HG02610 (cell line): ENCODE measurements around the gene TNFSF13.

Source experiments
- ATAC-seq: cut with Tn5 transposase; IDR thresholded peaks from one replicate; pipeline ENCODE4 v1.9.1; 2021; ENCODE audit warnings: mild to moderate bottlenecking, moderate library complexity; ENCODE audit not compliant: unreplicated experiment

TNFSF13 gene

GRCh38 chr17:7574176-7574953, 15.8 kb downstream of the TNFSF13 start:
- ATAC-seq = no peak

GRCh38 chr17:7575481-7575883, 16.9 kb downstream of the TNFSF13 start:
- no peak for ATAC-seq

GRCh38 chr17:7575959-7576358, 17.4 kb downstream of the TNFSF13 start:
- ATAC-seq = no peak

- no peak for ATAC-seq
These were observed 17.9 kb downstream of the TNFSF13 start for GRCh38 chr17:7576432-7576937.

- no peak for ATAC-seq
These were observed 19.0 kb downstream of the TNFSF13 start for GRCh38 chr17:7577327-7578199.

GRCh38 chr17:7579001-7579833, 20.7 kb downstream of the TNFSF13 start, which contains the start of gene CD68:
CD68 (plus strand) TSS chr17:7579638; CDS start chr17:7579678, 40 bp downstream.
- peak; percentile 37 for ATAC-seq

GRCh38 chr17:7579834-7580603, 21.5 kb downstream of the TNFSF13 start:
- no peak for ATAC-seq

GRCh38 chr17:7580604-7581575, 22.3 kb downstream of the TNFSF13 start:
- no peak for ATAC-seq

- ATAC-seq = no peak
These were observed 24.1 kb downstream of the TNFSF13 start for GRCh38 chr17:7582396-7583252.

- ATAC-seq = peak; percentile 58
These were observed 24.9 kb downstream of the TNFSF13 start, which contains the start of gene MPDU1 for GRCh38 chr17:7583253-7584109. MPDU1 (plus strand) TSS chr17:7583852; CDS start chr17:7583863, 11 bp downstream.

- ATAC-seq = no peak
These were observed 28.3 kb downstream of the TNFSF13 start for GRCh38 chr17:7586673-7587419.

GRCh38 chr17:7587420-7588151, 29.0 kb downstream of the TNFSF13 start:
- no peak for ATAC-seq

GRCh38 chr17:7588553-7589203, 30.1 kb downstream of the TNFSF13 start:
- ATAC-seq = no peak

- no peak for ATAC-seq
These were observed 30.8 kb downstream of the TNFSF13 start for GRCh38 chr17:7589204-7589868.
